AG04450 (cell line): ENCODE measurements around the gene MICAL2. TPM values are rescaled to one million over a fixed set of nuclear protein-coding genes. Genes with fewer than 3 reads are reported as not detected.
A peak's percentile ranks its signal among the peaks of the same experiment; 100 is the strongest.

ENCODE experiments used
- CTCF ChIA-PET: fragments of 300-600, 350-600 bp; formaldehyde crosslinking; extraction: SDS; loops from one replicate; lab custom pipeline; 2022; ENCODE audit warnings: antibody characterized with exemption, inconsistent platforms; lab: Charles Lee
- POLR2A ChIA-PET: fragments of 350-600 bp; formaldehyde crosslinking; extraction: SDS; loops from one replicate; lab custom pipeline; 2021; ENCODE audit warnings: antibody characterized with exemption, inconsistent platforms; lab: Yijun Ruan, JAX
- DNase-seq: peaks from one replicate; pipeline ENCODE4 v3.0.0-alpha.2; 2011; ENCODE audit warnings: low read depth, low spot score
- H3K27ac ChIP-seq: one replicate; pipeline ENCODE4 v1.5.1; 2012; ENCODE audit warnings: low read depth, low read length, control low read depth
- H3K27me3 ChIP-seq: one replicate; pipeline ENCODE4 v1.6.0; 2012; ENCODE audit warnings: low read length; ENCODE audit not compliant: control insufficient read depth, insufficient read depth
- H3K4me3 ChIP-seq: 2 replicates; pipeline ENCODE4 v1.5.1; 2011; ENCODE audit warnings: mild to moderate bottlenecking, low read depth, low read length, control low read depth
- H3K9me3 ChIP-seq: 2 replicates; pipeline ENCODE4 v1.5.1; 2012; ENCODE audit warnings: low read length; ENCODE audit not compliant: control insufficient read depth, insufficient read depth
- CTCF ChIP-seq: IDR thresholded peaks from 2 replicates; pipeline ENCODE4 v1.5.1; 2011; ENCODE audit warnings: low read depth, low read length, control low read depth, inconsistent platforms
- polyA plus RNA-seq: library from polyadenylated mRNA; depleted of rRNA; stranded (reverse); fragments of >200 nt; gene quantifications from 2 replicates; pipeline ENCODE4 v1.2.3, GENCODE V29; 2011

MICAL2 gene
- polyA plus RNA-seq, 1 experiment: 171 TPM

DNA sequence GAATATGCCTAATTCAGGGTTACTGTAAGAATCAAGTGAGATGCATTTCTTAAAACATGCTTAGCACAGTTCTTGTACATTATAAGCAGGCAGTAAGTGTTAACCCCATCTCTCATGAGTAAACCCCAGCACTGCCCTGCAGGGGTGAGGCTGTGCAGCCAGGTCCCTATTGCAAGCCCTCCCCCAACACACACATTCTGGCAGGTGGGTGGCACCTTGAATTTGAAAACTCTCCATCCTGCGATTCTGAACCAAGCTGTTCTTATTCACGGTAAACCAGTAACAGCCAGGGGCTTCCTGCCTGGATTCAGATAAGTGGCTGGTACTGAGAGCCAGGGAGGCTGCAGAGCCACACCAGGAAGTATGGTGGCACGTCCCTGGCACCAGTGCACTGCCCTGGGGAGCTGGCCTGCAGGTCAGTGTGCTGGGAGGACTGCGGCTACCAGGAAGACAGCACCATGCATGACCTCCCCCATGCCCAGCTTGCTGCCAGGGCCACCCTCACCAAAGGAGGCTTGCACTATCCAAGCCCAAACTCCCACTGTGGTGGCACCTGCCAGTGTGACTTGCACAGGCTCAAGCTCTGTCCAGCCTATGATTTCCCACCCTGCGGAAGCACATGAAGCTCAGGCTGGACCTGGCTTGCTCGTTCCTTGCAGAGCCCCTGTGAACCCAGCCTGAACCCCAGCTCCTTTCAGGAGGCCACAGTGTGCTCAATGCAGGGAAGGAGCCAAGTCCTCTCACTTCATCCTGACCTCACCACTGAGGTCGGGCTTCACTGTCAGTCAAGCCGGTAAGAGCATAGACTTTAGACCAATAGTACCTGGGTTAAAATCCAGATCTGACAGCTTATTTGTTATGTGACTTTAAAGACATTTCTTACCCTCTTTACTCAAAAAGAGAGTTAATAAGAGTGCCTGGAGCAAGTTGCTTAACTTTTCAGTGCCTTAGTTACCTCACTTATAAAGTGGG lies 88.1 kb downstream of the MICAL2 start:
- no peak for DNase-seq
- Histone ChIP-seq H3K27me3 (no peaks in the 10 kb centered on the region), H3K27ac (no peak overlapping the region), H3K4me3 (no peak overlapping the region), H3K9me3 (no peaks in the 10 kb centered on the region)
- ChIA-PET CTCF (interaction anchor here (0.8 kb wide), 1 partner anchor 83 kb away, joined by 3 read pairs; no protein-coding TSS in a partner anchor), POLR2A (no interaction called here)
- TF ChIP-seq CTCF: no peak

- no peaks in the 10 kb centered on the region for H3K27me3 ChIP-seq
- no peak for DNase-seq
- H3K27ac ChIP-seq: peak overlapping the region; percentile 96
- H3K9me3 ChIP-seq: no peaks in the 10 kb centered on the region
- CTCF ChIA-PET: interaction anchor here (0.7 kb wide), 1 partner anchor 26 kb away, joined by 3 read pairs; no protein-coding TSS in a partner anchor
- TF ChIP-seq CTCF: no peak
- POLR2A ChIA-PET: interaction anchor here (2.0 kb wide), 1 partner anchor 17 kb away, joined by 6 read pairs; no protein-coding TSS in a partner anchor
- H3K4me3 ChIP-seq: no peak overlapping the region
These were observed 89.0 kb downstream of the MICAL2 start for GRCh38 chr11:12199231-12199948.

- Histone ChIP-seq H3K4me3 (peak overlapping the region; percentile 5; the same call in 1 of the 2 replicates), H3K9me3 (no peaks in the 10 kb centered on the region), H3K27me3 (no peaks in the 10 kb centered on the region), H3K27ac (peak overlapping the region; percentile 96)
- POLR2A ChIA-PET: interaction anchor here (0.5 to 2.0 kb wide), 8 partner anchors 13 to 123 kb away, joined by 3 to 6 read pairs (median 3); no protein-coding TSS in a partner anchor
- CTCF ChIA-PET: no interaction called here
- TF ChIP-seq CTCF: no peak
- DNase-seq: no peak
These were observed 90.0 kb downstream of the MICAL2 start for GRCh38 chr11:12200279-12200990.

DNA sequence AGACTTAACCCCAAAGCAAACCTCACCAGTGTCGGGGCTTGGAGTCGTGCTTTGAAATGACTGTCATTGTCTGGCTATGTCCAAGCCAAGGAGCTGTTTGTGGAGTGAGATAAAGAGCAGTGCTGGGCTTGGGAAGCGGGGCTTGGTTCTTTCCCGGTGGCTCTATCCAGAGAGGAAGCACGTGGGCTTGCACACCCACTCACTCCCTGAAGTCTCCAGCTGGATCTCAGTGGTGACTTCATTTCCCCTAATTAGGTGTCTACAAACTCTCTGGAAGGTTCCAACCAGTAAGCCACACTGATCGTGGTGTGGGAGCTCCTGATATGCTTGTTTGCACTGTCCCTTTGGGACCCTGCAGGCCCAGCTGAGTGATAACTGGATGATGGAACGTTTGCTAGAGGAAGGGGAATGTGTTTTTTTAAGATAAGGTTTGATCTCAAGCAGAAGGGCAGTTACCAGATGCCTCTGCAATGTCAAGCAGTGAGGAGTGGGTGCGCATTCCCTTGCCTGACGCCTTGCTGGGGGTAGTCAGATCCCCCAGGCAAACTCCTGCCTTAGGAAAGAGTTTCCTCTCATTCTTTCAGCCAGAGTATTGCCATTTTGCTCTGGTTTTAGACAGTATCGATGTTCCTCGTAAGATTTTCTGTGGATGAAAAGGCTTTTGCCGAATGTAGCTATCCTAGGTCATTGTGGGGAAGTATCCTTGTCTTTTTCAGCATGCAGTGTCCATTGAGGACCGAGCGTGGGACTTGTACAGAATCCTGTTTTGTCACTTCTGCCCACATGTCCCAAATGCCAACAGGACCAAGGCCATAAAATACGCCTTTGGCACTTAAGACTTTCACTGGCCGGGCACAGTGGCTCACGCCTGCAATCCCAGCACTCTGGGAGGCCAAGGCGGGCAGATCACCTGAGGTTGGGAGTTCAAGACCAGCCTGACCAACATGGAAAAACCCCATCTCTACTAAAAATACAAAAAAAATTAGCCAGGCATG lies 90.9 kb downstream of the MICAL2 start:
- no peaks in the 10 kb centered on the region for H3K9me3 ChIP-seq
- no peak for DNase-seq
- H3K27ac ChIP-seq: peak overlapping the region; percentile 96
- TF ChIP-seq CTCF: no peak
- ChIA-PET POLR2A (interaction anchor here (0.6 to 2.0 kb wide), 9 partner anchors 9 to 359 kb away, joined by 3 to 7 read pairs (median 3); no protein-coding TSS in a partner anchor), CTCF (no interaction called here)
- no peaks in the 10 kb centered on the region for H3K27me3 ChIP-seq
- H3K4me3 ChIP-seq: peak overlapping the region; percentile 5; the same call in 1 of the 2 replicates
